ENCODE measurements around the gene GORASP1.

GORASP1 gene

GRCh38 chr3:39124876-39125840 lies 17.7 kb upstream of the GORASP1 start:
- no peak for DNase-seq

GRCh38 chr3:39122813-39123212 lies 15.4 kb upstream of the GORASP1 start:
- DNase-seq = no peak

- no peak for DNase-seq
These were observed 14.2 kb upstream of the GORASP1 start for GRCh38 chr3:39121621-39122020.

GRCh38 chr3:39118931-39119660 lies 11.7 kb upstream of the GORASP1 start:
- no peak for DNase-seq

- no peak for DNase-seq
These were observed 10.7 kb upstream of the GORASP1 start for GRCh38 chr3:39118079-39118478.

- DNase-seq = no peak
These were observed 8.4 kb upstream of the GORASP1 start for GRCh38 chr3:39115870-39116269.

GRCh38 chr3:39114456-39114855 lies 7.0 kb upstream of the GORASP1 start:
- no peak for DNase-seq

GRCh38 chr3:39113291-39113690 lies 5.9 kb upstream of the GORASP1 start:
- DNase-seq = no peak

GRCh38 chr3:39112535-39112934 lies 5.1 kb upstream of the GORASP1 start:
- no peak for DNase-seq

- DNase-seq = no peak
These were observed 4.7 kb upstream of the GORASP1 start for GRCh38 chr3:39112113-39112512.

- DNase-seq = no peak
These were observed 2.7 kb upstream of the GORASP1 start for GRCh38 chr3:39110041-39110639.

- no peak for DNase-seq
These were observed 1.7 kb upstream of the GORASP1 start for GRCh38 chr3:39109086-39109485.

- DNase-seq = no peak
These were observed 828 bp upstream of the GORASP1 start for GRCh38 chr3:39108200-39108710.

GRCh38 chr3:39106851-39107387 lies 508 bp downstream of the GORASP1 start:
- no peak for DNase-seq

GRCh38 chr3:39106281-39106811 lies 1.1 kb downstream of the GORASP1 start:
- DNase-seq = no peak

GRCh38 chr3:39105687-39106063 lies 1.8 kb downstream of the GORASP1 start:
- no peak for DNase-seq

GRCh38 chr3:39104961-39105686 lies 2.3 kb downstream of the GORASP1 start:
- no peak for DNase-seq

GRCh38 chr3:39103791-39104552 lies 3.5 kb downstream of the GORASP1 start:
- DNase-seq = no peak

GRCh38 chr3:39103324-39103693 lies 4.1 kb downstream of the GORASP1 start:
- no peak for DNase-seq

GRCh38 chr3:39102504-39103323 lies 4.7 kb downstream of the GORASP1 start:
- DNase-seq = no peak

Data from NCI-H2227 treated with DMSO at 0.1 percent for 48 hours (cell line).